ENCODE data around the gene HOXC6.

DNA sequence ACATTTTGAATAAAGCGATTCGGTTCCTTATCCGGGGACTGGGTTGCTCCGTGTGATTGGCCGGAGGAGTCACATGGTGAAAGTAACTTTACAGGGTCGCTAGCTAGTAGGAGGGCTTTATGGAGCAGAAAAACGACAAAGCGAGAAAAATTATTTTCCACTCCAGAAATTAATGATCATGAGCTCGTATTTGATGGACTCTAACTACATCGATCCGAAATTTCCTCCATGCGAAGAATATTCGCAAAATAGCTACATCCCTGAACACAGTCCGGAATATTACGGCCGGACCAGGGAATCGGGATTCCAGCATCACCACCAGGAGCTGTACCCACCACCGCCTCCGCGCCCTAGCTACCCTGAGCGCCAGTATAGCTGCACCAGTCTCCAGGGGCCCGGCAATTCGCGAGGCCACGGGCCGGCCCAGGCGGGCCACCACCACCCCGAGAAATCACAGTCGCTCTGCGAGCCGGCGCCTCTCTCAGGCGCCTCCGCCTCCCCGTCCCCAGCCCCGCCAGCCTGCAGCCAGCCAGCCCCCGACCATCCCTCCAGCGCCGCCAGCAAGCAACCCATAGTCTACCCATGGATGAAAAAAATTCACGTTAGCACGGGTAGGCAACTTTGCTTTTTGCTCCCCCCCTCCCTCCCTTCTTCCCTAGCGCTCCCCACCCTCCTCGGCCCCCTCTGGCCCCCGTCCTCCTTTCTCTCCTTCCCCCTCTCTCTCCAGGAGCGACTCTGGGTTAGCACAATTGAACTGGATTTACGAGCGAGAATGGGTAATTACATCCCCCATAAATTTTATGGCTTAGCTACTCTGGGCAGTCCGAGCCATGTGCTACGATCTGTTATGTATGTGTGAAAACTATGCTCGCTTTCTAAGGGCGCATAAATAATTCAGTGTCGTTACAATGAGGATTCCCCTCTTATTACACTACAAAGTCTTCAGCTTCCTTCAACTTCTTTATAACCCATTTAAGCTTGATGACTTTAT, 25.8 kb downstream of the HOXC6 start, which contains the start of gene HOXC4:
- TF ChIP-seq, protein P1, sequence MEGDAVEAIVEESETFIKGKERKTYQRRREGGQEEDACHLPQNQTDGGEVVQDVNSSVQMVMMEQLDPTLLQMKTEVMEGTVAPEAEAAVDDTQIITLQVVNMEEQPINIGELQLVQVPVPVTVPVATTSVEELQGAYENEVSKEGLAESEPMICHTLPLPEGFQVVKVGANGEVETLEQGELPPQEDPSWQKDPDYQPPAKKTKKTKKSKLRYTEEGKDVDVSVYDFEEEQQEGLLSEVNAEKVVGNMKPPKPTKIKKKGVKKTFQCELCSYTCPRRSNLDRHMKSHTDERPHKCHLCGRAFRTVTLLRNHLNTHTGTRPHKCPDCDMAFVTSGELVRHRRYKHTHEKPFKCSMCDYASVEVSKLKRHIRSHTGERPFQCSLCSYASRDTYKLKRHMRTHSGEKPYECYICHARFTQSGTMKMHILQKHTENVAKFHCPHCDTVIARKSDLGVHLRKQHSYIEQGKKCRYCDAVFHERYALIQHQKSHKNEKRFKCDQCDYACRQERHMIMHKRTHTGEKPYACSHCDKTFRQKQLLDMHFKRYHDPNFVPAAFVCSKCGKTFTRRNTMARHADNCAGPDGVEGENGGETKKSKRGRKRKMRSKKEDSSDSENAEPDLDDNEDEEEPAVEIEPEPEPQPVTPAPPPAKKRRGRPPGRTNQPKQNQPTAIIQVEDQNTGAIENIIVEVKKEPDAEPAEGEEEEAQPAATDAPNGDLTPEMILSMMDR (conservative IDR thresholded peaks at IDR 0.05; ENCODE audit: low read depth in 2 of 2), result no peak
- TF ChIP-seq EZH2 (IDR thresholded peaks at IDR 0.05; ENCODE audit: low read depth, unreplicated experiment) (peak; percentile 98), CREB1 (CRISPR knock-in tag; IDR thresholded peaks at IDR 0.05; ENCODE audit: low read depth) (no peak), ZNF114 (CRISPR knock-in tag; IDR thresholded peaks at IDR 0.05) (no peak), JUNB (IDR thresholded peaks at IDR 0.05; ENCODE audit: unreplicated experiment) (no peak), REST (IDR thresholded peaks at IDR 0.05; ENCODE audit: unreplicated experiment) (no peak), POLR2AphosphoS5 (IDR thresholded peaks at IDR 0.05; ENCODE audit: low read depth) (no peak), EZH2phosphoT487 (IDR thresholded peaks at IDR 0.05; ENCODE audit: unreplicated experiment) (peak; percentile 90), STAT1 (IDR thresholded peaks at IDR 0.05; ENCODE audit: unreplicated experiment) (no peak), ZNF331 (CRISPR knock-in tag; IDR thresholded peaks at IDR 0.05; ENCODE audit: low read depth) (no peak), NANOG (IDR thresholded peaks at IDR 0.05; ENCODE audit: borderline replicate concordance) (no peak)
- TF ChIP-seq, protein P2, sequence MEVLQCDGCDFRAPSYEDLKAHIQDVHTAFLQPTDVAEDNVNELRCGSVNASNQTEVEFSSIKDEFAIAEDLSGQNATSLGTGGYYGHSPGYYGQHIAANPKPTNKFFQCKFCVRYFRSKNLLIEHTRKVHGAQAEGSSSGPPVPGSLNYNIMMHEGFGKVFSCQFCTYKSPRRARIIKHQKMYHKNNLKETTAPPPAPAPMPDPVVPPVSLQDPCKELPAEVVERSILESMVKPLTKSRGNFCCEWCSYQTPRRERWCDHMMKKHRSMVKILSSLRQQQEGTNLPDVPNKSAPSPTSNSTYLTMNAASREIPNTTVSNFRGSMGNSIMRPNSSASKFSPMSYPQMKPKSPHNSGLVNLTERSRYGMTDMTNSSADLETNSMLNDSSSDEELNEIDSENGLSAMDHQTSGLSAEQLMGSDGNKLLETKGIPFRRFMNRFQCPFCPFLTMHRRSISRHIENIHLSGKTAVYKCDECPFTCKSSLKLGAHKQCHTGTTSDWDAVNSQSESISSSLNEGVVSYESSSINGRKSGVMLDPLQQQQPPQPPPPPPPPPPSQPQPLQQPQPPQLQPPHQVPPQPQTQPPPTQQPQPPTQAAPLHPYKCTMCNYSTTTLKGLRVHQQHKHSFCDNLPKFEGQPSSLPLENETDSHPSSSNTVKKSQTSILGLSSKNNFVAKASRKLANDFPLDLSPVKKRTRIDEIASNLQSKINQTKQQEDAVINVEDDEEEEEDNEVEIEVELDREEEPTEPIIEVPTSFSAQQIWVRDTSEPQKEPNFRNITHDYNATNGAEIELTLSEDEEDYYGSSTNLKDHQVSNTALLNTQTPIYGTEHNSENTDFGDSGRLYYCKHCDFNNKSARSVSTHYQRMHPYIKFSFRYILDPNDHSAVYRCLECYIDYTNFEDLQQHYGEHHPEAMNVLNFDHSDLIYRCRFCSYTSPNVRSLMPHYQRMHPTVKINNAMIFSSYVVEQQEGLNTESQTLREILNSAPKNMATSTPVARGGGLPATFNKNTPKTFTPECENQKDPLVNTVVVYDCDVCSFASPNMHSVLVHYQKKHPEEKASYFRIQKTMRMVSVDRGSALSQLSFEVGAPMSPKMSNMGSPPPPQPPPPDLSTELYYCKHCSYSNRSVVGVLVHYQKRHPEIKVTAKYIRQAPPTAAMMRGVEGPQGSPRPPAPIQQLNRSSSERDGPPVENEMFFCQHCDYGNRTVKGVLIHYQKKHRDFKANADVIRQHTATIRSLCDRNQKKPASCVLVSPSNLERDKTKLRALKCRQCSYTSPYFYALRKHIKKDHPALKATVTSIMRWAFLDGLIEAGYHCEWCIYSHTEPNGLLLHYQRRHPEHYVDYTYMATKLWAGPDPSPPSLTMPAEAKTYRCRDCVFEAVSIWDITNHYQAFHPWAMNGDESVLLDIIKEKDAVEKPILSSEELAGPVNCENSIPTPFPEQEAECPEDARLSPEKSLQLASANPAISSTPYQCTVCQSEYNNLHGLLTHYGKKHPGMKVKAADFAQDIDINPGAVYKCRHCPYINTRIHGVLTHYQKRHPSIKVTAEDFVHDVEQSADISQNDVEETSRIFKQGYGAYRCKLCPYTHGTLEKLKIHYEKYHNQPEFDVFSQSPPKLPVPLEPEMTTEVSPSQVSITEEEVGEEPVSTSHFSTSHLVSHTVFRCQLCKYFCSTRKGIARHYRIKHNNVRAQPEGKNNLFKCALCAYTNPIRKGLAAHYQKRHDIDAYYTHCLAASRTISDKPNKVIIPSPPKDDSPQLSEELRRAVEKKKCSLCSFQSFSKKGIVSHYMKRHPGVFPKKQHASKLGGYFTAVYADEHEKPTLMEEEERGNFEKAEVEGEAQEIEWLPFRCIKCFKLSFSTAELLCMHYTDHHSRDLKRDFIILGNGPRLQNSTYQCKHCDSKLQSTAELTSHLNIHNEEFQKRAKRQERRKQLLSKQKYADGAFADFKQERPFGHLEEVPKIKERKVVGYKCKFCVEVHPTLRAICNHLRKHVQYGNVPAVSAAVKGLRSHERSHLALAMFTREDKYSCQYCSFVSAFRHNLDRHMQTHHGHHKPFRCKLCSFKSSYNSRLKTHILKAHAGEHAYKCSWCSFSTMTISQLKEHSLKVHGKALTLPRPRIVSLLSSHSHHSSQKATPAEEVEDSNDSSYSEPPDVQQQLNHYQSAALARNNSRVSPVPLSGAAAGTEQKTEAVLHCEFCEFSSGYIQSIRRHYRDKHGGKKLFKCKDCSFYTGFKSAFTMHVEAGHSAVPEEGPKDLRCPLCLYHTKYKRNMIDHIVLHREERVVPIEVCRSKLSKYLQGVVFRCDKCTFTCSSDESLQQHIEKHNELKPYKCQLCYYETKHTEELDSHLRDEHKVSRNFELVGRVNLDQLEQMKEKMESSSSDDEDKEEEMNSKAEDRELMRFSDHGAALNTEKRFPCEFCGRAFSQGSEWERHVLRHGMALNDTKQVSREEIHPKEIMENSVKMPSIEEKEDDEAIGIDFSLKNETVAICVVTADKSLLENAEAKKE (CRISPR knock-in tag; IDR thresholded peaks at IDR 0.05), result no peak
- TF ChIP-seq, protein P3, sequence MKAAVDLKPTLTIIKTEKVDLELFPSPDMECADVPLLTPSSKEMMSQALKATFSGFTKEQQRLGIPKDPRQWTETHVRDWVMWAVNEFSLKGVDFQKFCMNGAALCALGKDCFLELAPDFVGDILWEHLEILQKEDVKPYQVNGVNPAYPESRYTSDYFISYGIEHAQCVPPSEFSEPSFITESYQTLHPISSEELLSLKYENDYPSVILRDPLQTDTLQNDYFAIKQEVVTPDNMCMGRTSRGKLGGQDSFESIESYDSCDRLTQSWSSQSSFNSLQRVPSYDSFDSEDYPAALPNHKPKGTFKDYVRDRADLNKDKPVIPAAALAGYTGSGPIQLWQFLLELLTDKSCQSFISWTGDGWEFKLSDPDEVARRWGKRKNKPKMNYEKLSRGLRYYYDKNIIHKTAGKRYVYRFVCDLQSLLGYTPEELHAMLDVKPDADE (IDR thresholded peaks at IDR 0.05), result no peak

Measured in GM23338 (cell line).